SW 1271 (cell line): ENCODE results near the gene PRKACB.

Source experiments
- DNase-seq, 2 experiments: peaks; one replicate each; lab custom pipeline; 2025; lab: John Stamatoyannopoulos, UW

Gene PRKACB

DNA sequence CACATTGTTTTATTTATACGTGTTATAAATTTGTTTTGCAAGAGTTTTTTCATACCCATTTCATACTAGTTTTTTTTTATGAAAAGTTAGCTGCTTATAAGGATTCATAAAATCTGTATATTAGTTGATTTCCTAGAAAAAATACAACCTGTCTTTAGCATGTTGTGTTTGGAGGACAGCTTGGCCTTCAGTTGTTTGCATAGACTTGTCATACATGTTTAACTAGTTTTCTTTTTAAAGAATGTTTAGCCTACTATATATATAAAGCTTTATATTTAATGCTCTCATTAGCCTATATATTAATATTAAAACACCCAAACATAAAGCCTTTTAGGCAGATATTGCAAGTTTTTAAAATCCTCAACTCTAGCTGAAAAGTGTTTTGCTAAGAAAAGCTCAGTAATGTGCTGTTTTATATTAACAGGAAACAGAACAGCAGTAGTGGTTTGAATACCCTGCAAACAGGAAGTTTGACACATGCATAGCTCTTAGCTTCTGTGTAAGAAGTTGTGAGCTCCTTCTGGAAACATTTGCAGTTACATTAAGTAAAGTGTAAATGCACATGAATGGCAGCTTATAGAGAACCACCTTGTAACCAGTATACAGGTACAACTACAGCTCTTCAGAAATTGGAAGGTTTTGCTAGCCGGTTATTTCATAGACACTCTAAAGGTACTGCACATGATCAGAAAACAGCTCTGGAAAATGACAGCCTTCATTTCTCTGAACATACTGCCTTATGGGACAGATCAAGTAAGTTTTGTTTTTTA is at the start of gene PRKACB:
TSS of gene PRKACB (plus strand) at position 476 of the 770 bp plus-strand sequence. CDS start at position 567, 91 bp downstream.
- DNase-seq: peak in 1 of 2 experiments; percentile 46

DNA sequence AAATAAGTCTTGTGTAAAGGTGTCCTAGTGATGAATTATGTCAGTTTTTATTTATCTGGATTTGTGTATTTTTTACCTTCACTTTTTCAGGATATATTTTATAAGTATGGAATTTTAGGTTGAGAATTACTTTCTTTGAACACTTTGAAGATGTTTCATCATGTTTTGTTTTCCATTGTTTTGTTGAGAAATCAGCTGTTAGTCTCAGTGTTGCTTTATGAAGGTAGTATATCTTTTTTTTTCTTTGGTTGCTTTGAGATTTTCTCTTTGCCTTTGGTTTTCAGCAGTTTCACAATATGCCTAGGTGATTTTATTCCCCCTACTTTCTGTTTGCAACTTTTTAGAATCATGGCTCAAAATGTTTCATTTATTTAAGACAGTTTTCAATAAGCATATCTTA is 48.8 kb upstream of the PRKACB start:
- no peak for DNase-seq

DNA sequence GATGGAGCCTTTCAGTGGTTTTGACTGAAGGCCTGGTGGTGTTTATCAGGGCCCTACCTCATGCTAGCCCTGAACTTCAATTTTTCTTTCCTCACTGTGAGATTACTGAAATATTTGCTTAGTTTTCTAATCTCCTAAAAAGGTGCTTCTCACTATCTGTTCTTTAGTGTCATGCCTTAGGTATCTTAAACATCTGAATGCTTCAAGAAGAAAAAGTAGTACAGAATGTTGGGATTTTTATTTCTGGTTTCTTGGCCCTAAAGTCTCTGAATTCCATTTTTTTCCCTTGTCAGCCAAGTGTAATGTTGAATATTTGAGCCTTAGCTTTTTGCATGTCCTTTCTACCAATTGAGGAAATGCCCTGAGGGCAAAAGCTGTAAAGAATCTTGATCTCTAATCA is 47.9 kb upstream of the PRKACB start:
- DNase-seq: no peak

DNA sequence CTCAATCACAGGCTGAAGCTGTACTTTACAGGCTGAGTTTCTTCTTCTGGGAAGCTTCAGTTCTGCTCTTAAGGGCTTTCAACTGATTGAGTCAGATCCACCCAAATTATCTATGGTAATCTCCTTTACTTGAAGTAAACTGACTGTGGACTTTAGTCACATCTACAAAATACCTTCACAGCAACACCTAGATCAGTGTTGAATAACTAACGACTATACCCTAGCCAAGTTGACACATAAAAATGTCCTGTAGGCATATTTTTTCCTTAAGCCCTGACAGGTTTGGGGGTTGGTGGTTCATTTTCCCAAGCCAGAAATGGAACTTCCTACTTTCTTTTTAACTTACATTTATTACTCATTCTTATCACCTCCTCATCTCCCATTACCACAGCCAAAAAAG is 42.9 kb upstream of the PRKACB start:
- no peak for DNase-seq

DNA sequence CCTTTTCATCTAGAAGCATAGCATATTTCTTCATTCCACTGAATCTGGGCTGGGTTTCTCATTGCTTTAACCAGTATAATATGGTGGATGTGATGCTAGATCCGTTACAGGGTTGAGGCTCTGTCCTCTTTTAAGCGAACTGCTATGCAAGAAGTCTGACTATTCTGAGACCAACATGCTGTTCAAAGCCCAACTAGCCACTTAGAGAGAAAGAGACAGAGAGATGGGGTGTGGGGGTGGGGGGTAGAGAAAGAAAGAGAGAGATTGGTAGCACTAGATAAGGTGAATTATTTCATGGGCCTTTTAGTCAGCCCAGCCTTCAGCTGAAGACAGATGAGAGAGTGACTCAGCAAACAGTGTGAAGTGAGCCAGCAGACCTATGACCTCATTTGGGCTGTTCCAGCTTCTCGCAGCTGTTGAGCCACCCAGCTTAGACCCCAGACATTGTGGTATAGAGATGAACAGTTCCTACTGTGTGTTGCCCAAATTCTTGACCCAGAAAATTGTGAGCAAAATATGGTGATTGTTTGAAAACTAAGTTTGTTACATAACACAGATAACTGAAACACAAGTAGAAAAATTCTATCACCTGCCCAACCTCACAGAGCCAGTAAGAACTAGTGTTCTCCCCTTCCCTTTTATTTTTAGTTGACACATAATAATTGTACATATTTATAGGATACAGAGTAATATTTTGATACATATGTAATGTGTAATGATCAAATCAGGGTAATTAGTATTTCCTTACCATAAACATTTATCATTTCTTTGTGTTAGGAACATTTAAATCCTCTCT is 40.7 kb upstream of the PRKACB start:
- DNase-seq: peak; percentile 9 to 72

DNA sequence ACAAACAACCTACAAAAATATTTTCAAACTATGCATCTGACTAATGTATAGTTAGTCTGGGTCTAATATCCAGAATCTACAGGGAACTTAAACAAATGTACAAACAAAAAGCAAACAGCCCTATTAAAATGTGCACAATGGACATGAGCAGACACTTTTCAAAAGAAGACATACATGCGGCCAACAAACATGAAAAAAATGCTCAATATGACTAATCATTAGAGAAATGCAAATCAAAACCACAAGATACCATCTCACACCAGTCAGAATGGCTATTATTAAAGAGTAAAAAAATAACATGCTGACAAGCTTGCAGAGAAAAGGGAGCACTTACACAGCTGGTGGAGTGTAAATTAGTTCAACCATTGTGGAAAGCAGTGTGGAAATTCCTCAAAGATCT is 36.5 kb upstream of the PRKACB start:
- peak; percentile 4 to 32 for DNase-seq

DNA sequence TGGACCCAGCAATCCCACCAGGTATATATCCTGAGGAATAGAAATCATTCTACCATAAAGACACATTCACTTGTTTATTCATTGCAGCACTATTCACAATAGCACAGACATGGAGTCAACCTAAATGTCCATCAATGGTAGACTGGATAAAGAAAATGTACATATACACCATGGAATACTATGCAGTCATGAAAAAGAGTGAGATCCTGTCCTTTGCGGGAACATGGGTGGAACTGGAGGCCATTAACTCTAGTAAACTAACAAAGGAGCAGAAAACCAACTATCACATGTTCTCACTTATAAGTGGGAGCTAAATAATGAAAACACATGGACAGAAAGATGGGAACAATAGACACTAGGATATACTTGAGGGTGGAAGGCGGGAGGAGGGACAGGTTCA is 36.1 kb upstream of the PRKACB start:
- no peak for DNase-seq

DNA sequence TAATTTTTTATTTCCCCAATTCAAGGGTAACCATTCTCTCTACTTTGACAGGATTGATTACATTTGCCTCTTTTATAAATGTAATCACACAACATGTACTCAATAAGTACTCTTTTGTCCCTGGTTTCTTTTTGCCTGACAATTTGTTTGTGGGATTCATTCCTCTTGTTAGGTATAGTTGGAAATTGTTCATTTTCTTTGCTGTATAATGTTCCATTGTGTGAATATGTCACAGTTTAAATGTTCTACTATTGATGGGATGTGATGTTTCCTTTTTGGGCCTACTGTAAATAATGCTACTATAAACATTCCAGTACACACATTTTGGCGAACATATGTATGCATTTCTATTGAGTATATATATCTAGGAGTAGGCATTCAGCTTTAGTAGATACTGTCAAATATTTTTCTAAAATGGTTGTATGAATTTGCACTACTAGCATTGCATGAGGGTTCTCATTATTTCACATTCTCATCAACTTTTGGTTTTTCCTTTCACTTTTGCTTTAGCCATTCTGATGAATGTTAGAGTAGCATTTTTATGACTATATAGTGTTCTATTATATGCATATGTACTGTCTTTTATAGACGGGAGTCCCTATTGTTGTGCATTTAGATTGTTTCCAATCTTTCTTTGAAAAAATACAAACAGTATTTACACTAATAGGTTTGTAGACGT is 35.0 kb upstream of the PRKACB start:
- no peak for DNase-seq

DNA sequence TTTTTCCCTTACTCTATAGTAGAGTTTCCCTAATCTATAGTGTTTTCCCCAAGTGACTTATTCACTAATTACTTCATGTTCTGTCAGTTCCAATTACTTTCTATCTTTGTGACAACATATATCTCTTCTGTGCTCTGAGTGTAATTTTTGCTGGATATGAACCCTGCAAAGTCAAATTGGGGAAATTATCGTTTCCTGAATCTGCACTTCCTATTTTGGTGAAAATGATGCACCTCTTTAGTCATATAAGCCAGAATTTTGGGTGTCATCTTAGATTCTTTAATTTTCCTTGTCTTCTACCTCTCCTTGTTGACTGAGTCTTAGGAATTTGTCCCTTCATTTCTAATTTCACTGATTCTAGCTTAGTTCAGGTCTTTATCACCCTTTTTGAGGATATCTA is 33.4 kb upstream of the PRKACB start:
- no peak for DNase-seq

DNA sequence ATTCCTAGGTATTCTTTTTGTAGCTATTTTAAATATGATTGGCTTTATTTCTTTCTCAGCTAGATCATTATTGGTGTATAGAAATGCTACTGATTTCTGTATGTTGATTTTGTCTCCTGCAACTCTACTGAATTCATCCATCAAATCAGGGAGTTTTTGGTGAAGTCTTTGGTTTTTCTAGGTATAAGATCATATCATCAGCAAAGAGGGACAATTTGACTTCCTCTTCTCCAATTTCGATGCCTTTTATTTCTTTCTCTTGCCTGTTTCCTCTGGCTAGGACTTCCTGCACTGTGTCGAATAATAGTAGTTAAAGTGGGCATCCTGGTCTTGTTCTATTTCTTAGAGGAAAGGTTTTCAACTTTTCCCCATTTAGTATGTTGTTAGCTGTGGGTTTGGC is 27.5 kb upstream of the PRKACB start:
- no peak for DNase-seq

DNA sequence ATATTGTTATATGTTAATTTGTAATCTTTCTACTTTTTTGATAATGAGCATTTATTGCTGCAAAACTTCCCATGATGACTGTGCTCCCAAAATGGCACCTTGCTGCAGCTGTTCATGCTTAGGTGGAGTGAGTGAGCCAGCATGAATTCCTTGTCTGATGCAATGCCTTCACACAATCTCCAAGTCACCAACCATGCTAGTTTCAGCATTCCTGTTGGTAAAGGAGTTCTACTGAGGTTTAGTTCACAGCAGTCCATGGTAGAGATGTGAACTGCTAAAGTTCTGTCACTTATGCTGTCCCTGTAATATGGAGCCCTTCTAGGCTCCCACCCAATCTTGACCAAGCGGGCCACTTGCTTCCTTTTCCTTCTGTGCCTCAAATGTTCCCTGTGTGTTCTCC is 26.2 kb upstream of the PRKACB start:
- DNase-seq: no peak

DNA sequence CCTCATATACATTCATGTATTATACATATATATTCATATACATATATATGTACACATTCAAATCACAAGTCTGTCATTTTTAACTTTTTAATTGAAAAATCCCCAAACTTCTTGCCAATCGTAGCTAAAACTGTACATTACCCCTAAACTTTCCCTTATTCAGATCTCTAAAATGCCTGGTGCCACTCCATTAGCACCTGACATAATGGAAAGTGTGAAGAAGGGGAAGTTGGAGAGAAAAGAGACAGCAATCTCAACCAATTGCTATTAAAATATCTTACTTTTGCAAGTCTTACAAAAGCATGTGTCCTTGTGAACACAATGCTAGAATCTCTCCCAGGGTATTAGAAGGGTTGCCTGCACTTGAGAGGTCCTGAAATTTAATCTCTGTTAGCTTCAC is 22.7 kb upstream of the PRKACB start:
- no peak for DNase-seq

DNA sequence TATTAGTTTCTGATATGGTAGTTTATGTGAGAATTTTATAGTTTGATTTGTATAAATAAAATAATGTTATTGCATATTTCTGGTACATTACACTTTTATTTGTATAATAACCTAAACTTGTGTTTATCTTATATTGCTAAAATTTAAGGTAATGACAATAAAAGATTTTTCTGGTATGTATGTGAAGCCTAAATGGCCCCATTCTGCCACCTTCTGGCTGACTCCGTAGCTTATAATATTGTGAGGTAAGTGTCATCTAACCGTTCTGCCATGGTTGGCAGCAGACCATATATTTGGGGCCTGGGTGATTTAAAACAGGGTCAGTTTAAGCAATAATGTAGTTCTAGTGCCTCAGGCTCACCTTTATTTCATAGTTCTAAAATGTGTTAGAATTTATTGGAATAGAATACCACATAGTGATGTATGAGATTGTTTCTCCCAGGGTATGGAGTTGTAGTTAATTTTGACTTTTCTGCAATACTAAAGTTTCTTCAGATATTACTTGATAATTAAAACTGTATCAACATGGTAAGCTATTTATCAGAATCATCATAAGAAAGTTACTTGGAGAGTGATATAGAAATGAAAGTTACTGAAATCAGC is 21.2 kb upstream of the PRKACB start:
- DNase-seq: peak in 1 of 2 experiments; percentile 58

DNA sequence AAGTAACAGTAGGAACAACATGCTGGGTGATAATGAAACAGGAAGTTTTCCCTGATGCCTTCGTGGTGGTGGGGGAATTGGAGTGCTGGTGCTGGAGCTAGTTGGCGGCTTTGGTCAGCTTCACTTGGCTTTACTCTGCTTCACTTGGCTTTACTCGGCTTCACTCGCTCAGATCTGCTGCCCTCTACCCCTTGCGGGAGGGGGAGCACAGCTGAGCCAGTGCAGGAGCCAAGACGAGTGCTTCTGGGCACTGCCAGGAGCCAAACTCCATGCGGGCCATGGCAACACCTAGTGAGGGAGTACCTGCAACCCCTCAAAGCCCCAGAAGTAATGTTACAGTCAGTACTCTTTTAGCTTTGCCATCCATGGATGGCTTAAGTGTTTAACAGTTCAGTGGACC is 10.6 kb upstream of the PRKACB start:
- DNase-seq: no peak

DNA sequence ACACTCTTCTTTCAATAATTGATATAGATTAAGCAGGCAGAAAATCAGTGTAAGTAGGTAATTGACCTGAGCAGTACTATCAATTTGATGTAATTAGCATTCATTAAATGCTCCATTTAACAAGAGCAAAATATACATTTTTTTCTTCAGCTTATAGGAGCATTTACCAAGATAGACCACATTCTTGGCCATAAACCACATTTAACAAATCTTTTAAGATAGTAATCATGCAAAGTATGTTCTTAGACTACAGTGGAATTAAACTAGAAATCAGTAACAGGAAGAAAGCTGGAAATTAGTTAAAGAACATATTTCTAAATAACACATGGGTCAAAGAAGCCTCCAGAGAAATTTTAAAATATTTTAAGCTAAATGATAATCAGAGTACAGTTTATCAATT is 8.7 kb upstream of the PRKACB start:
- DNase-seq: no peak

DNA sequence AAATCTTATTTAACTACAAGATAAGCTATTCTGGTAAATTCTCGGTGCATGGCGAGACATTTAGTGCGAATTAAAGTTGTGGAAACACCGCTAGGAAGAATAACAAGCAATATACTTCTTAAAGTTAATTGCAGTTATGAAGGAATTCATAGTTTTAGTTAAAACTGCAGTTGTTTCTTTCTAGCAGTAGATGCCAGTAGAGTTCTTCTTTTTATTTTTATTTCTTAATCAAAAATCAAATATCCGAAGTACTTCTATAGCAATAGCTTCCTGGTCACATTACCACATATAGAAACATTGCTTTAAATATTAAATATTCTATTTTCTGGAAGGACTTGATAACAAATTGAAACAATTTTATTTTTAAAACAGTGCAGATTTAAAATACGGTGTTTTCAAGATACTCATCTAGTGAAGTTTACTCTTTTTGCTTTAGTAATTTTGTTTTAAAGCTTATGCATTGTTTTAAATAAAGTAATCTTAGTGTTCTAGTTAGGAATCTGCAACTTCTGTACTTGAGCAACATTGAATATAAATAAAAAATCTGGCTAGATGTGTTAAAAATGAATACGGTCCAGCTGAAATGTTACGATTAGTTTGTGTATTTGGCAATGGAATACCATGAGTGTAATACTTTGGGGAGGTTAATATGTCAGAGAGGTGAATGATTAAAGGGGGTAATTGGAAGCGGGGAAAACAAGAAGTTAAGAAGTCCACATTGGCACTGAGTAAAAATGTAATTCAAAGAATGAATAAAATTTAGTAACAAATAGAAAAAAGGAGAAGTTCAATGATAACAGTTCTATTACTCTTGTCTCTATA is 2.7 kb upstream of the PRKACB start:
- peak in 1 of 2 experiments; percentile 49 for DNase-seq

DNA sequence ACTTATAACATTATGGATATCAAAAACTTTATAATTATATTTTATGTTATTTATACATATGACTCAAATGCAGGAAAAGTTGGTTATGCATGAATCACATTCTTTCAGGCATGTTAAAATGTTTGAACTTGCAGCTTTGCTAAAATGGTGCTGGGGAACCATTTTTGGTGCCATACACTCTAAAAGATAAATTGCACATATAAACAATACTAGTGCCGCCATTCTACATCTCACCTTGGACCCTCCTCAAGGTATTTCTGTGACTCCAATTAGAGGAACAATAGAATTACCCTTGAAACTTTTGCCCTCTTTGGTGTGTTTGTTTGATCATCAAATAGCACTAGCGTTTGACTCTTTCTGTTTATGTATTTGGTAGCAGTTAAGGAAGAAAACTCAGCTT is 997 bp downstream of the PRKACB start:
- no peak for DNase-seq

DNA sequence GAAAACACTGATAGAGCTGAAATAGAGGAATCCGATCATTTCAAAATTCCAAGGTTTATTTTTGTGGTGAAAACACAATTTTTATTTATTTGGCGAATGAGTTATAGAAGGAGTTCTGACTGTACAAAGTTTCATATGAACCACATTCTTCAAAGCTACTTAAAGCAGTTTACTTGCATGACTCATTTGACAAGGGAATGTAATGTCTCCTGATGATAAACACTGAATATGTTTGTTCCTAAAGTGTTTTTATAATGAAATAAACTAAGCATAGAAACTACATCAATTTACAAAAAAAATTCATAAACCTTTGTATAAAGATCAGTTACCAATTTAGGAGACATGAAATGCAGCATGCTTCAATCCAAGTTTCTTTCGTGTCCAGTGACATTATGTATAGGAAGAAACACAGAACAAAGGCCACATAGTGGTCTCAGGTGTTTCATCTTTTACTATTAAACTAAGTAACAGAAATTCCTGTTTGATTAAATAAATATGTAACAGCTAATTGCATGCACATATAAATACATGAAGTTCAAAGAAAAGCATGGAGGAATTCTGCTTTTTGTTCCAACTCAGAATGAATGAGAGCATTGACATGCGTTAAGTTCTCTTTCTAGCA is 2.5 kb downstream of the PRKACB start:
- DNase-seq: no peak

DNA sequence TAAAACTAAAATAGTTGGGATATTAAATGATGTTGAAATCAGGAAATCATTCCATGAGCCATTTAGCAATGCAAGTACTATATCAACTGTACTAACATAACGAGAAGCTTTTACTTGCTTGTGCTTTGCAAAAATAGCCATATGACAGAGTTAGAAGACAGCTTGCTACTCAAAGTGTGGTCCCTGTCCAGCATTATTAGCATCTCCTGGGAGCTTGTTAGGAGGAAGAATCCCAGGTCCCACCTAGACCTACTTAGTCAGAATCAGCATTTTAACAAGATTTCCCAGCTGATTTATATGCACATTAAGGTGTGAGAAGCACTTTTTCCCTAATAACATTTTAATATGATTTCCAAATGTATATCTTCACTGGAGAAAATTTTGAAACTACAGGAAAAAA is 4.7 kb downstream of the PRKACB start:
- no peak for DNase-seq

DNA sequence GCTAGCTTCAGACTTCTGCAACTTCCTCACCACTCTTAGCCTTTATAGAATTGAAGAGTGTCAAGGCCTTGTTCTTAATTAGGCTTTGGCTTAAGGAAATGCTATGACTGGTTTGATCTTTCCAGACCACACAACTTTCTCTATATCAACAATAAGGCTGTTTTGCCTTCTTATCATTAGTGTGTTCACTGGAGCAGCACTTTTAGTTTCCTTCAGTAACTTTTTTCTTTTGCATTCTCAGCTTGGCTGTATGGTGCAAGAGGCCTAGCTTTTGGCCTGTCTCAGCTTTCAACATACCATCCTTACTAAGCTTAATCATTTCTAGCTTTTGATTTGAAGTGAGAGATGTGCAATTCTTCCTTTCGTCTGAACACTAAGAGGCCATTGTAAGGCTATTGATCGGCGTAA is 8.6 kb downstream of the PRKACB start:
- no peak for DNase-seq

DNA sequence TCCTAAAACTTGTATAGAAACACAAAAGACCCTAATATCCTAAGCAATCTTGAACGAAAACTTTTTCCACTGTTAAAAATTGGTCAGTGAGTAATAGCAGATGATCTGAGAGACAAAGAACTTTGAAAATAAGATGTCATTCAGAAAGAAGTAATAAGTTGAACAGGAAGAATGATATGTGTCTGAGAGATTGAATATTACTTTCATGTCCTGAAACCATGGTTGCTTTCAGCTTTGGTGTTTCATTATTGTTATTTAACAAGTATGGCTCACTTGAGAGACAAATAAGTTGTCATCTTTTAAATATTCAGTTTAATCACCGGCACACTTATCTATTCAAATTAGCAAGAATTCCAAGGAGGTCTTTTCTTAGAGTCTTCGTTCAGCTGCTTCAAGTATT is 11.4 kb downstream of the PRKACB start:
- no peak for DNase-seq
